Non-pigmented ciliary epithelial cell (primary cell): ENCODE data around the gene ZNF407.
A peak's percentile ranks its signal among the peaks of the same experiment; 100 is the strongest.

Experiments used
- DNase-seq: peaks from one replicate; pipeline ENCODE4 v3.0.0-alpha.2; 2010; ENCODE audit warnings: low read depth

The ZNF407 gene

DNA sequence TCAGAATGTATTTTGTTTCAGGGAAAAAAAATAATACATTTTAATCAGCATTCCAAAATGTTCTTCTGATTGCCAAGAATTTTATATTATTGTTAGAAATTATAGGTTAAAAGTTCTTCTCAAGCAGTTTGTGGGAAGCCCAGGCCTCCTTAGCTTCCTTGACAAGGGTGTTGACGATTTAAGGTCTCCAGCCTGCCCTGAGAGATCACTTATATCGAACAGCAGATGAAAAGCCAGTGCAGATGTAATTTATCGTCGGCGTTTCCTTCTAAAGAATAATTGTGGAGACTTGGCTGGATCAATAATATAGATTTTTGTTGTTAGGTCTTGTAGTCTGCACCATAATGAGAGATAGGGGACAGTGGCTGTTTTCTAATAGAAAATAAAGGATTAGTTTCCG is 280.6 kb downstream of the ZNF407 start:
- no peak for DNase-seq

DNA sequence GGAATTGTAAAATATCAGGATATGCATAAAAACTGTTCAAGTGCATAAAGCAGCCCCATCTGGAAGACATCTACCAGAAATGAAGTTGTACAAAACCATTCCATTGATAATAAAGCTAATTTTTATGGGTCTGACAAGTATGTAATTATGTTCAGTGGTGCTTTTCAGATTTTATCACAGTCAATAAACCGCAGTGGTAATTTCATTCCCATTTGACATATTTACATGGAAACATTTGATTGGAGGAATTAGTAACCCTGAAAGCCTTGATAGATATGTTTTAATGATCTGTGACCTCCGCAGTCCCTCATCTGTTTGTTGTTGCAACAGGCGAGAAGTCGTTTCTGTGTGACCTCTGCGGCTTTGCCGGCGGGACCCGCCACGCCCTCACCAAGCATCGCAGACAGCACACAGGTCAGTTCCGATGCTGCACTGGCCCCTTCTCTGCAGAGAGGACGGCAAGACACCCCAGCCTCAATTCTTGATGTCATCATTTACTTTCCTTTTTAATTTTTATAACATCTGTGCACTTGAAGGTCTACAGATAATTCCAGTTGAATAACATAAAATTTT is 283.1 kb downstream of the ZNF407 start:
- no peak for DNase-seq

DNA sequence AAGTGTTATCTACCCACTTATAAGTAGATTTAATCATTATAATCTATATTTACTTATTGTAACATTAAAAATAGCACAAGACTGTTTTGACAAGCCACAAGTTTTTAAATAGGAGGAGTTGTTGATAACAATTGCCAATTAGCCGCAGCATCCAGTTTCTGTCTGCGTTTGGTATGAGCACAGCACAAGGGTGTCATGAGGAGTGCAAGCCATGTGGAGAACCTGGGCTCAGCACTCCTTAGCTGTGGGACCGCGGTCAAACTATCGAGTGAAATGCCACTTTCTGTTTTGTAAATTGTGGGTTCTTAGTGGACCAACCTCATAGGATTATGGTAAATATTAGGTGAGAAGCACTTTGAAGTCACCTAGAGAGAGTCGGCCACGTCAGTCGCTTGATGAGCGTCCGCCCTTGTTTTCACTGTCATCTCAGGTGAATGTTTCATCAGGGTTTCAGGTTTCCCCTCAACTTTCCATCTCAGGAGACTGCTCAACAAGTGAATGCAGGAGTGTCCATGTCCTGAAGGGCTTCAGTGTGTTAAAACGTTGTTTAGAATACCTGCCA is 294.5 kb downstream of the ZNF407 start:
- DNase-seq: no peak

DNA sequence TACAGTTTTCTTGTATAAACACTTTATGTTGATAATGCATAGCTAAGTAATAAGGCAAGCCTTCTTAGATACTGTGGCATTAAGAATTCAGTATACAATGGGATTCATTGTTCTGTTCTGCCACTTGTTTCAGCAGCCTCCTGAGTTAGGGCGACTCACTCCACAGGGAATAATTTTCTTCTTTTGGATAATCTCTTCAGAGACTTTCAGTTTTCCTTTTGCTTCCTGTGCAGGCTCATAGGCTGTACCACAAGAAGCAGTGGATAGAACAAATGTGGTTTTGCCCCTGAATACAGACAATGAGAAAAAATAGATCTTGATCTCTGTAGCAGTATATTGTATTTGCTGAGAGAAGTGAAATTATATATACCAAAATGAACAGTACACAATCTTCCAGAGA is 298.0 kb downstream of the ZNF407 start:
- DNase-seq: peak; percentile 17

DNA sequence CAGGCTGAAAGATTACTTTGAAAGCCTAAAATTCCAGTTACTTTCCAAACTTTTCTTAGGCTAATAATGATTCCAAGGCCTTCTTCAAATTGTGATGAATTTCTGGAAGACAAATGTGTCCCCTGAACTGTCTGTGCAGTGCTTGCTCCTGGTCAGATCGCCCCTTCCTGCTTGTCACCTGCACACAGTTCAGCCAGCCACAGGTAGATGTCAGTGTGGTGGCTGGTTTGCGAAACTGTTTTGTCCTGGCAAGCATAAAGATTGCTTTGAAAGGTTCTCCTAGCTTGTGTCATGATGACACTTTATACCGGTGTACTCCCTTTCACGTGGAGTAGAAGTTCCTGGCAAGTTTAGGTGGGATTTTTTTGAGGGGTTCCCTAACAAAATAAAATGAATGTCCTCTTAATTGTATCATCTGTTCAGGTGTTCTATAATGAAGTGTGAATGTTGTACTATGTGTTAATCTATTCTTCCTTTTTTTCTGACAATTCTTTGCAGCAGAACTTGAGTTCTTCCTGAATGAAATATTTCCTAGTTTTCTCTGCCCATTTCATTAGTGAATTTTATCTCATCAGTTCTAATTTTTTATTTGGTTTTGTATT is 298.8 kb downstream of the ZNF407 start:
- DNase-seq: no peak

DNA sequence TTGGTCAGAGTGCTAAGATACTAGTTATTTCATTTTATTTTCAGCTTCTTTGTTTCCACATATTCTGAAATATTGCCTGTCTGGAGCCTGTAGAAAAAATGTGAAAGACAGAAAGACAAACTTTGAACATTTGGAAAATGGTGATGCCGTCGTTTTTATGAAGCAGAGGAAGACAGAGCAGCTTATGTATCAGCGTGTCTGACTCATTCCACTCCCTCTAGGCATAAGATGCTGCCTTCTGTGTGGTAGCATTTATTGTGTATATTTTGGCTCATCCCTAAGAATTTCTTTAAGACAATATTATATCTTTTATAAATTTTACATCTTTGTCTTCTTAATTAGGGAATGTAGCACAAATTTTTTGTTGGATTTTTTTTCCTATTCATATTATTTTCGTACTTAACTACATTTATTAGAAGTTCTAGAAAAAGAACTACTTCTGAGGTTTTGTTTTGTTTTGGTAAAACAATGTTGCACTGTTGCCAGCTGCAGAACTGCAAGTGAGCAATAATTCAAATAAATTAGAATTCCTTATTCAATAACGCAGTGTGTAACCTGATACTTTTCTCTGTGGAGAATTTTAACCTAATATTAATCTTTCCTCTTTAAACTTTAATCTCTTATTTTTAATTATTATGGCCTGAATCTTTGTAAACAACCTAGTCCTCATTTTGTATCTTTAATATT is 300.4 kb downstream of the ZNF407 start:
- peak; percentile 18 for DNase-seq

DNA sequence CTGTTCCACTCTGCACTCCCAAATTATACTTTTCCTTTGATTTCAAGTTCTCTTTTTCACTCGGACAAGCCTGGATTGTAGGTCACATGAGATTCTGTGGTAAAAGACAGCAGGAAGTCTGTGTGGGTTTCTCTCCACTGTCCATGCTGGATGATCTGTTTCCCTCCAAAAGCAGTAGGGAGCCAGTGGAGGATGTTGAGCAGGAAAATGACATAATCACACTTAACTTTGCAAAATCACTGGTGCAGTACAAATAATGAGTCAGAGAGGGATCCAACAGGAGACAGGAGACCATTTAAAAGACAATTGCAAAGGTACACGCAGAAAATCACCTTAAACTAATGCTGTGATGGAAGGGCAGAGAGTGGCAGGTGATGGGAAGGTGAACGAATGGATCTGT is 301.3 kb downstream of the ZNF407 start:
- peak; percentile 51 for DNase-seq

DNA sequence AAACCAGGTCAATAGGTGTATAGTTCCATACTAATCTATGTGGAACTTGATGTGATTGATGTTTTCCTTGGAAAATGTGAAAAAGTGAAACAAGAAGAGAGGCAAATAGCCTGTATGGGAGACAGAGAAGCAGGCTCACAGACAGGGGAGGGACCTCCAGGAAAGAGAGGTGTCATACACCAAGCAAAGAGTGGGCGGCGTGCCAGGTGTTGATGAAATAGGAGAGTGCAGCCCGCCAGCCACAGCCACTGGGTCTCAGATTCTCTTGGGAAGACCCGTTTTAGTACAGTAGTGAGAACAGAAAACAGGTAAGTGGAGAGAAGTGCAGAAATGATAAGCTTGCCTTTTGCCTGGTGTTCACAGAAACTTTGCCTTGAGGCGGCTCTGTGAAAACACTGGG is 301.9 kb downstream of the ZNF407 start:
- no peak for DNase-seq

DNA sequence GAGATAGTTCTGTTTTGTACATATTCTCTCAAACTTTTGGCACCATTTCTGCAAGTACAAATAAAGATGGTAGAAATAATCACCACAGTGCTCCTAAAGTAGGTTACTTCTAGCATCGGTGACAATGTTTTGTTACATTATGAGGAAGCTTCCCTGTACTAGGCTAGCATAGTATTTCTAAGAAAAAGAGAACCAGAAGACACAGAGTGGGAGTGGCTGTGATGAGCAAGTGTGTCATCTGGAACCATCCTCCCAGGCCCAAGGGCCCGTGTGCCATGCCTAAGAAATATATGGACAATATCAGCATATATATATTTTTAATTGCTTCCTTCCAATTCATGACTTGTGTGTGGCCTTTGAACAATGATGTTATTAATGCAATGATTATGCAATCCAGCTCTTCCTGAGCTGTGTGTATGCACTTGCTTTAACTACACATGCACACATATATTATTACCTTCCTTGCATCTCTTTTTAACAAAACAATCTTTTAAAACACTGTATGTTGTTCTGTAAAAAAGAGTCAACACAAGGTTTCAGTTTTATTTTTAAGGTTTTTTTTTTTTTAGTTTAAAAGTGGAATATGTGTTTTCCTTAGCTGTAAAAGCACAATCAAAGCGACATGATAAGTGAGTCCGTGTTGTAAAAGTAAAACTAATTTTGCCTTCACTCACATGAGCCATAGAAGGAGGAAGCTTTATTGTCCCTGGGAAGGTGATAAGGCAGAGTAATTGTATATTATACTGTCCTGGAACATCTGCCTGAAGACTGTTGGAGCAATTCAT is 303.9 kb downstream of the ZNF407 start:
- no peak for DNase-seq

DNA sequence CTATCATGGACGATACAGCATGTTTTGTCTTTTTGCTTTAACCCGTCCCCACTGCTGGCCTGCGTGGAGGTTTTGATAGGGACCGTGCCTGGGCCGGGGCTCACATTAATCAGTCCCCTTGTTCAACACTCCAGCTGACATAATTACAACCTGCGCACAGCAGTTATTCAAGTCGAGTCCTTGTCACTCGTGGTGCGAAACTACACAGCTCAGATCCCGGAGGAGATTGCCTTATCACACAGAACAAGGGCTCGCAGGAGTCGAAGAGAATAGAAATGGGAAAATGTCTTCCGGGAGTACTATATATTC is 304.4 kb downstream of the ZNF407 start:
- no peak for DNase-seq

DNA sequence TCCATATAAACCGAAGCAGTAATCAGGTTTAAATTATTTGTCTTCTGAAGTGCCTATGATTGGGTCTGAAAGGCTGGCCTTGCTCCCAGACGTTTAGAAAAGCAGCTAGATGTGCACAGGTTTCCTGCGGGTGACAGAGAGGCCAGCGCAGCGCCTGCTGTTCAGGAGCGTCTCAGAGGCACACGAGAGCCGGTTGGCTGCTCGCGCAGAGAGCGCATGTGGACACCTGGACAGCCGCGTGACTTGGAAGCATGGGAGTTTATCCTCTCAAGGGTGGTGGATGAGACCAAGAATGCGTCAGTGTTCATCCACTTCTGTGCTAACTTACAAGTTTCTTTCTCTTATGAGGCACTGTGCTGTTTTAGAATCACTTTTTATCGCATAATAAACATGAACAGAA is 307.6 kb downstream of the ZNF407 start:
- peak; percentile 10 for DNase-seq

DNA sequence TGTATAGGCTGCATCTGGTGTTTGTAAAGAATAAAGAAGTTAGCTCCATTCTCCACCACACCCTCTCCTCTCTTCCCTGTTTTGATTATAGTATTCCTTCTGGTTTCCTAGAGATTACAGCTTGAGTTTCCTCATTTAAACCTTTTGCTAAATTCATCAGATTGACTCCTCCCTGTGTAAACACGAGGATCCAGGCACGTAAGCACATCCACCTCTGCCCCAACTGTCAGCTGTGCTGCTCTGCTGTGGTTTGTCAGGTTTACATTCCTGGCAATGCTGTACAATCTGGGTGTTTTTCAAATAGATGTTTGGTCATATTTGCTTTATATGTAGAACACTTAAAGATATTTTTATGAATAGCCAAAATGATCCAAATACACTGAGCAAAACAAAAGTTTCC is 308.5 kb downstream of the ZNF407 start:
- no peak for DNase-seq

DNA sequence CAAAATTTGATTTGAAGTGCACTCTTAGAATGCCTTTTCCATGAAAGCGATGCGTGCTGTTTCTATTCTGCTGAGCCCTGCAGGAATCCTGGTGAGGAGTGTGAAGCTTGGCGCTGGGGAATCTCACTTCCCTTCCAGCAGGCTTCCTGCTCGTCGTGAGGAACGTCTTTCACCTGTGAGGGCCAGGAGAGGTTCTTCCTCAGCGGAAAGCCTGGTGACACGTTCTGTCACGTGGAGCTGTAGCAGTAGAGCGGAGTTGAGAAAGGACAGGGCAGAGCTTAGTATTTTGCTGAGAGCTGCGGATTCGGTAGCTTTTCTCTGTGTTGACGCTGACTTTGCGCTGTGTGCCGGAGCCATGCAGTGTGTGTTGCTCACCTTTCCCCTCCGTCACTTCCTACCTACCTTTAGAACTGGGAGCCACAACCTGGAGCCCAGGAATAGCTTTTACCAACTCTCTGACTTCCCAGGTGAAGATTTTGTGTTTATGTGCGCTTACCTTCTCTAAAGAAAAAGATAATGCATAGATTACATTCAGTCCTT is 316.5 kb downstream of the ZNF407 start:
- DNase-seq: no peak

DNA sequence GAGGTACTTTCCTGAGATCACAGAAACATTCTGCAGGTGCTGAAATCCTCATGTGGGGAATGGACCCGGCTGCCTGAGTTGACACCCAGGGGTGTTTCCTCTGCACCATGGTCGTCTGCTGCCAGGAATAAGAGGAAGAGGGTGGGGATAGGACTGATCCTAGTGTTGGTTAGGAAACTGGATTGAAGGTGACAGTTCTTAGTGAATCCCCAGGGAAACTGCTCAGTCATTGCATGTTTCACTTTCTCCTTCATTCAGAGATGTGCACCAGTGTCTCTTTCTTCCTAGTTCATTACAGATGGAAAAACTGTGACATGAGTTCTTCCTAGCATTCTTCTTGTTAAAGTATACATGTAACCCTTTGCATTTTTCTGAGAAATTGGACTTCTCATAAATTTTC is 317.0 kb downstream of the ZNF407 start:
- DNase-seq: no peak

DNA sequence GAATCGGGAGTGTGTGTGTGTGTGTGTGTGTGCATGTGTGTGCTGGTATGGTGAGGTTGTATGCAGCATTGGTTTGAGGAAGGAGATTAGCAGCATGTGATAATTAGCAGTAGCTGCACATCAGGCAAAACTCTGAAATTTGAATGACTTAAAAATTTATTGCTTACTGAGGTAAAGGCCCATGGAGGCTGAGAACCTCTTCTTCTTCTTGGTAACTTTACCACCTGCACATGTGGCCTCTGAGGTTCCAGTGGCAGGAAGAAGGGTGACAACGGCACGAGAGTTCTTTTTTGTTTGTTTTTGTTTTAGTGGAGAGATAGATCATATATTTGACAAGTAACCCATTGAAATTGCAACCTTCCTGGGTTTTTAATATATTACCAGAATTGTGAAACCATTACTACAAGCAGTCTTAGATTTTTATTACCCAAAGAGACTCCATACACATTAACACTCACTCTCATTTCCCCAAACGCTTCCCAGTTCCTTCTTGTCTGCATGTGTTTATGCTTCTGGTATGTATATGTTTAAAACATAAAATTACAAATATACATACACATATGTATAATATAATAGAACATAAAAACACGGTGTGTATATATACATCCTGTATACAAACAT is 319.2 kb downstream of the ZNF407 start:
- no peak for DNase-seq

DNA sequence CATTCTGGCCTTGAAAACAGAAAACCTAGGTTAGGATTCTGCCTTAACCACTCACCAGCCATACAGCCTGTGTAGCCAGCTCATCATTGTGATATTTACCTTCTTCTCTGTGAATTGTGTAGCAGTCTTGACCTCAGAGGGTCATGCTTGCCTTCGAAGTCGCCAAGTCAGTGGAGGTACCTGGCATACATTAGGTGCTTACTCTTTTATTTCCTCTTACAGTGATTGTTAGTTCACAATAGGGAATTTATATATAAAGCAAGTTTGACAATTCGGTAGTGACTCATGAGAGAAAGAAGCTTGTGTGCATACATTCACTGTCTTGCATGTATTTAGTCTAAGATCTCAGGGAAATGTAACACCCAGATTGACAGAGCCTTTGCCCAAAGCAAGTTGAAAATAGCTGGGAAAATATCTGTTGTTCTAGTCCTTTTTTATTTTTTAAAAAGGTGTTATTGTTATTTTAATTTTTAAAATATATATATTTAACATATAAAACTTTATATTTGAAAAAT is 320.7 kb downstream of the ZNF407 start:
- no peak for DNase-seq

DNA sequence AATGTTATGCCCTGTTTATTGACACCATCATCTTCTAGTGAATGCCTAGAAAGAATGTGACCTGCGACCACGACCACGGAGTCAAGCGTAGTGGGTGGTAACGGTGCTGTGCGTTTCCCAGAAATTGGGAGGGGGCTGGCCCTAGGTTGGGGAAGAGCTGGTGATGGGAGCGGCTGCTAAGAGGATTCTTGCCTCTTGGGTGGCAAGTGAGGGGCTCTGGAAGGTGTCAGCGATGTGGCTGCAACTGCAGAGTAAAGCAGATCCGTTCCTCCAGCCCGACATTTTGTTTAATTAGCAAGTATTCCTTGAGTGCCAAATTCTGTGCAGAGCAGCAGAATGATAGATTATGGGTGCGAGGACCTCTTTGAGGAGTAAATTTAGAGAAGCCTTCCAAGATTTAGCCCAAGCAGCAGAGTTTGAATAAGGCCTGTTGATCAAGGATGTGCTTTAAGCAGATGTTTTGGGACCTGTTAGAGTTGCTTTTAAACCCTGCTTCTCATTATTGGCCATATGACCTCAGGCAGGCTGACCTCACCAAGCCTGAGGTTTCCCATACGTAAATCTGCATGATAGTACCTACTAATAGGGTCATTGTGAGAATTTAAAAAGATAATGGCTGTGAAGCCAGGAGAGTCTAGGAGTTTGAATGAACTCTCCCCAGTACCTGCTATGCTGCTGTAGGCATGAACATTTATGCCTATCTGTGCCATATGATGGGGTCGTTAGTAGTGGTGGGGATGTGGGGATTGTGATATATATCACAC is 323.6 kb downstream of the ZNF407 start:
- DNase-seq: no peak

DNA sequence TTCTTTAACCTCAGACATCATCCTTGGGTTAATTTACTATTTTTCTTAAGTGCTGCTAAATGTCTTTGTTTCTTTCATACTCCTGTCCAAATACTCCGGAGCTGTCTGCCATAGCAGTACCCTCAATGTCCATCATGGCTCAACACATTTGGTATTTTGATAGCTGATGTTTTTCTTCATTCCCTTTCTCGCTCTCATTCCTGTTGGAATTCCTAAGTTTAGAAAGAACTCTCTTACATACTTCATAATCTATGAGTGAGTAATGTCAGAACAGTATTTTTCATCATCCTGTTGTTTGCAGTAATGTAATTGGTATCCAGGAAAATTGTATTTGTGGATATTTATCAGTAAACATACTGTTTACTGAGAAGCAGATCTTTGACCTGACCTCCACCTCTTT is 328.4 kb downstream of the ZNF407 start:
- no peak for DNase-seq

DNA sequence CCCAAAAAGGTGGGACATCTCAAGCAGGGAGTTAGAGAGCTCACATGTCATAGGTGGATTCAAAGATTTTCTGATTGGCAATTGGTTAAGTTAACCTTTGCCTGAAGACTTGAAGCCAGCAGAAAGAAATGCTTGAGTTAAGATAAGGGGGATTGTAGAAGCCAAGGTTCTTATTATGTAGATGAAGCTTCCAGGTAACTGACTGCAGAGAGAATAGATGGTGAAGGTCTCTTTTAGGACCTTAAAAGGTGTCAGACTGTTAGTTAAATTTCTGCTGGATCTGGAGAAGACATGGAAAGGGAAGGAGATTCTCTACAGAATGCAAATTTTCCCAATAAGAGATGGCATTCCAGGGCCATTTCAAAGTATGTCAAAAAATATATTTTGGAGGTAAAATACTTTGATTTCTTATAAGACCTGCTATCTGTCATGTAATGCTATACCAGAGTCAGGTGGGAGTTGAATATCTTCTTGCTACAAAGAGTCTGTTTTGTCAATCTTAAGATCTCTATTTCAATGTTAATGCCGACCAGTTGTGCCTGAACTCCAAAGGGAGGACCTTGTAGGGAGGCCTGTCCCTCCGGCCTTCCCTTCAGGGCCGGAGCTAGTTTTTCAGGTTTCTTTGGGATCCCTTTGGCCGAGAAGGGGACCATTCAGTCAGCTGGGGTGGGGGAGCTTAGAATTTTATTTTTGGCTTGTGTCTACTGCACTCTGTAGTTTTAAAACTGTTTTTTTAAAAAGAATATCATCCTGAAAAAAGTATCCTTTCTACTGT is 330.7 kb downstream of the ZNF407 start:
- DNase-seq: no peak

DNA sequence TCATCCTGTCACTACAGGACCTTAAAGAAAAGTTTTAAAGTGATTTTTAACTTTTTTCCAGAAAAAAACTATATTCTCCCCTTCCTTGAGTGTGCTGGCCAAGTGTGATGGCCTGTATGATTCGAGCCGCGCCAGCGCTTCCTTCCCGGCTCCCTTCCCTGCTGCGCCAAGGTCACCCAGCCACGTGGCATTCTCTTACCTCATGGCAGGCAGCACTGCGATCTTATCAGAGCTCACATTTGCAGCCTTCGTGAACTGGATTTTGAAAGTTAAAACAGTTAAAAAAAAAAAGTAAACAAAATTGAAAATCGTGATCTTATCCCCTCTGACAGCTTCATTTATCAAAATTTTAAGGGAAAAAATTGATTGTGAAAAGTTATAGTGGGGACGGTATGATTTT is 331.4 kb downstream of the ZNF407 start:
- DNase-seq: no peak
